ENCODE data around the gene WDR47.

DNA sequence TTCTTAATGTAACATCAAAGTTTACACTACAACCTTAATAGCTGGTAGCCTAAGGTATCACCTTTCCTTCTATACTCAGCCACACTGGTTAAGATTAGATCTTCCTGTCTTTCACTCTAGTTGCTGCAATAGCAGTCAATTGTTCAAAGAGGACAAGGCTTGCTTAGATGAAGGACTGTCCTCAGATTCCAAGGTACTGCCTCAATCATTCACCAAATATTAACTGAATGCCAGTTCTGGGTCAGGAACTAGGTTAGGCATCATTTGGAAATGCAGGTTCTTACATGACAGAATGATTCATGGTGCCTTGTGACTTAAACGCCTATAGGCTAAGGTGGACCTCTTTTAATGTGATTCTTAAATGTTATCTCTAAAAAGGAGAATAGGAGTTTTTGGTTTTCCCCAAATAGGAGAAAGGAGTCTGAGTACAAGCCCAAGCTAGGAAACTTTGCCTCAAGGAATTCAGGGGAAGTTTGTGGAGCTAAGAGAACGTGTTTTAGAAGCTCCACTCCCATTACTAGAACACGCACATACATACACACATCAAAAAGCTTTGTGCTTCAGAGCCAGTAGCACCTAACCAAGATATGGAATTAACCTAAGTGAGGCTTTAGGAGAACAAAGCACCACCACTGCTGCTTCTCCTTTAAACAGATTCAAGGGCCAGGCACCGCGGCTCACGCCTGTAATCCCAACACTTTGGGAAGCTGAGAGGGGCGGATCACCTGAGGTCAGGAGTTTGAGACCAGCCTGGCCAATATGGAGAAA, 8.5 kb upstream of the WDR47 start:
- TF ChIP-seq CTCF (IDR thresholded peaks at IDR 0.05; ENCODE audit: low read depth, low read length, missing input control): no peak
- no peak for TF ChIP-seq HNF4G (IDR thresholded peaks at IDR 0.05)
